HG03520 (cell line): ENCODE results near the gene SH3GLB2.
"Not testable (repeated sequence)": the region's sequence is repeated elsewhere in the genome, so short reads cannot be mapped to it uniquely, and the experiment has no call there.

Experiments
- ATAC-seq: cut with Tn5 transposase; IDR thresholded peaks from one replicate; pipeline ENCODE4 v1.9.1; 2021; ENCODE audit warnings: mild to moderate bottlenecking, moderate library complexity; ENCODE audit not compliant: unreplicated experiment

Gene SH3GLB2

DNA sequence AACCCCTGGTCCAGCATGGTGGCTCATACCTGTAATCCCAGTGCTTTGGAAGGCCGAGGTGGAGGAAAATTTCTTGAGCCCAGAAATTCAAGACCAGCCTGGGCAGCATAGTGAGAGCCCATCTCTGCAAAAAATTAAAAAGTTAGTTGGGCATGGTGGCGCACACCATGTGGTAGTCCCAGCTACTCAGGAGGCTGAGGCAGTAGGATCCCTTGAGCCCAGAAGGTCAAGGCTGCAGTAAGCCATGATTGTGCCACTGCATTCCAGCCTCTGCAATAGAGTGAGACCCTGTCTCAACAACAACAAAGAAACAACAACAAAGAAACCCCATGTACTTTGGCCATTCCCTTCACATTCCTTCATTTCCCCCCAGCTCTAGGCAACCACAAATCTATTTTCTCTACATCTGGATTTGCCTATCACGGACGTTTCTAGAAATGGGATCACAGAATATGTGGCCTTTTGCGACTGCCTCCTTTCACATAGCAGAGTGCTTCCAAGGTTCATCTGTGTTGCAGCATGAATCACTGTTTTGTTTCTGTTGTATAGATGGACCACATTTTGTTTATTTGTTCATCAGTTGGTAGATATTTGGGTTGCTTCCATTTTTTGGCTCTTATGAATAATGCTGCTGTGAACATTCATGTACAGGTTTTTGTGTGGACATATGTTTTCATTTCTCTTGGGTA is 26.2 kb upstream of the SH3GLB2 start:
- ATAC-seq: no peak

DNA sequence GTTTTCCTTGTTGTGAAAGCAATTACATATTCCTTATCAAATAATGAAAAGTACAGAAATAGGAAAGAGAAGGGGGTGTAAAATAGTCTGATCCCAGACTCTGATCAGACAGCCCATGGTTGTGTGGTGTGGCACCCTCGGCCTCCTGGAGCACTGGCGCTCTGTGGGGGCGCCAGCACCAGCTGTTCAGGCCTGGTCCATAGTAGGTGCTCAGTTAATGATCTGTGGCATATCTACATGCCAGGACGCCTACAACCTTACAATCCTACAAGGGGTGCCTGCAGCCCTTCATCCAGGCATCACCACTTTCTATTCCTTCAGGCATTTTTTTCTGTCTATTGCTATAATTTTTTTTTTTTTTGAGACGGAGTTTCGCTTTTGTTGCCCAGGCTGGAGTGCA is 24.9 kb upstream of the SH3GLB2 start:
- no peak for ATAC-seq

DNA sequence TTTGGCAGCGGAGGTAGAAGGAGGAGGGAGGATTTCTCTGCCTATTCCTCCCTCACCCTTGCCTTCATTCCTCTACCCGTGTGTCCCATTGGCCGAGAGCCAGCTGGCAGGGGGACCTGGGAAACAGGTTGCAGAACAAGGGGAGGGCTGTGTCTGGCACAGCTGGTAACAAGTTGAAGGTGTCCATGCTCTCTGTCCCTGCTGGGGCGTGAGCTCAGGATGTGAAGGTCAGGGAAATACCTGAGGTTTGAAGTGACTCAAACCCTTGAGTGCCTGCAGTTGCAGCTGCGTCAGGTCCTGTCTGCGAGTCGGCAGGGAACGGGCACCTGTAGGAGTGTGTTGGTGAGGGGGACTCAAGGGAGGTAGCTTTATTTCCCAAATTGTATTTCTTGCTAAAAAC is 24.5 kb upstream of the SH3GLB2 start:
- no peak for ATAC-seq

DNA sequence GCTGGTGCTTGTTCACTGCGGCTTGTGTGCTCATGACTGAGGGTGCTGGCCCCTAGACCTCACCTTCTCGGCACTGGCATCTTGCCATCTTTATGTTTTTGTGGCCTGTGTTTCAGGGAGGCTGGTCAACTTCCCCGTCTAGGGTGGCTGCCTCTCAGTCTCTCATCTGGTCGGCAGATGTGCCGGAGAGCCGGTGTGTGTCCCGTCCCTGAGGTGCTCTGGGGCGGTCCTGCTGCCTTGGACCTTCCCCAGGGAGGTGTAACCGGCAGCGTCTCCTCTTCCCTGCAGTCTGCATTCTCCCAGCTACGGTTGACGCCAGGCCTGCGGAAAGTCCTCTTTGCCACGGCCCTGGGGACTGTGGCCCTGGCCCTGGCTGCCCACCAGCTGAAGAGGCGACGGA is 13.9 kb upstream of the SH3GLB2 start:
- ATAC-seq: no peak

DNA sequence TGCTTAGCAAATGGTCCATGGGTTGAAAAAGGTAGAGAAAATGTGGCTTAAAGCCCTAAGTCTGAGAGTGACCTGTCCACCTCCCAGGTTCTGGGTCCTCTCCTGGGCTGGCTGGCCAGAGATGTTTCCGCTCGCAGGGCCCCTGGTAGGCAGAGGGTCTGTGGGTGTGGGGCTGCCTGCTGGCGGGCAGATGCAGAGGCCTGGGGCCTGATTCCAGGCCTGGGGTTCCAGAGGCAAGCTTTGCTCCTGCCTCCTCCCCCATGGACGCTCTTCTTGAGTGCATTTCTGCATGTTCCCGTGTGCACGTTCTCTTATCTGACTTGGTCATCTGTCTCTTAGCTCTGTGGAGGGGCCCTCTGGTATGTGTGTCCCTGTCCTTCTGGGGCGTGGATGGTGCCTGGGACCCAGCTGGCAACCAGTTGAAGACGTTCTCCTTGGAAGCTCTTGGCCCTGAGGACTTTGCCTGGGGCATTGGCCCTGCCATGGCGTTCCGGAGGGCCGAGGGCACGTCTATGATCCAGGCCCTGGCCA is 12.0 kb upstream of the SH3GLB2 start:
- ATAC-seq: no peak

DNA sequence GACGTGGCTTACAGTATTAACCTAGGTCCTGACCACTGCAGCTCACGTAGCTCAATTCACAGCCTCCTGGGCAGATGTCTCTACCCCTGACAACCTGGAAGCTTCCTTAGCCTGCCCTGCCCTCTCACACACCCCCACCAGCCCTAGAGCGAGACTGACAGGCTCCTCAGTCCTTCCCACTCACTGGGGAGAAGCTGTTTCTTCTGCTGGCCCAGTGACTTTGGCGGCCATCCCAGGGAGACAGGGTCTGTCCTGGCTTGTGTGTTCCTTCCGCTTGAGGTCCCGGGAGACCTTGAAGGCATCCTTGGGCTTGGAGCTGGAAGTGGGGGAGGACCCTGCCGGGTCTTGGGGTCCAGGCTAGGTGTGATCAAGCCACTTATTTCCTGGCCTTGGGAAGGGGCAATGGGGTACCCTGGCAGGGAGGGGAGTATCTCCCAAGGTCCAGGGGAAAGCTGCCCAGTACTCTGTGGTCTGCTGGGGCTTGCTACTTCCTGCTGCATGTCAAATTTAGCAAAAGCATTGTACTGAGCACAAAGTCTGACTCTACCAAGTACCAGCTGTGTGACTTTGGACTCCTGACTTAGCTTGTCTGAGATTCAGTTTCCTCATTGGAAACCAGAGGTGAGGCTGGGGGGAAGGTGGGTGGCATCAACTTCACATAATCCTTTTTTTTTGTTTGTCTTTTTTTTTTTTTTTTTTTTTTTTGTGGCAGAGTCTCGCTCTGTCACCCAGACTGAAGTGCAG is 10.2 kb upstream of the SH3GLB2 start:
- ATAC-seq: no peak

DNA sequence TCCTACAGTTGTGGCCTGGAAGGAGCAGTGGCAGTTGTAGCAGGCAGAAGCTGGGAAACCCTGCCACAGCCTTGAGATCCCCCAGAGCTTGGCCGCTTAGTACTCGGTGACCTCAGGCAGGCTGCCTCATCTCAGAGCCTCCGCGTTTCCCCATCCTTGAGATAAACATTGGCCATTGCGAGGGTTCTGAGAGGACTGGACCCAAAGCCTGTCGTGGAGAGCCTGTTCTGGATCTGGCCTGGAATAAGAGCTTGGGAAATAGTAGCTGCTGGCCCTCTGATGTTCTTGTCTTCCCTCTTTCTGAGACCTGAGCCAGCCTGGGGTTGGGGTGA is 9.6 kb upstream of the SH3GLB2 start:
- ATAC-seq: no peak

DNA sequence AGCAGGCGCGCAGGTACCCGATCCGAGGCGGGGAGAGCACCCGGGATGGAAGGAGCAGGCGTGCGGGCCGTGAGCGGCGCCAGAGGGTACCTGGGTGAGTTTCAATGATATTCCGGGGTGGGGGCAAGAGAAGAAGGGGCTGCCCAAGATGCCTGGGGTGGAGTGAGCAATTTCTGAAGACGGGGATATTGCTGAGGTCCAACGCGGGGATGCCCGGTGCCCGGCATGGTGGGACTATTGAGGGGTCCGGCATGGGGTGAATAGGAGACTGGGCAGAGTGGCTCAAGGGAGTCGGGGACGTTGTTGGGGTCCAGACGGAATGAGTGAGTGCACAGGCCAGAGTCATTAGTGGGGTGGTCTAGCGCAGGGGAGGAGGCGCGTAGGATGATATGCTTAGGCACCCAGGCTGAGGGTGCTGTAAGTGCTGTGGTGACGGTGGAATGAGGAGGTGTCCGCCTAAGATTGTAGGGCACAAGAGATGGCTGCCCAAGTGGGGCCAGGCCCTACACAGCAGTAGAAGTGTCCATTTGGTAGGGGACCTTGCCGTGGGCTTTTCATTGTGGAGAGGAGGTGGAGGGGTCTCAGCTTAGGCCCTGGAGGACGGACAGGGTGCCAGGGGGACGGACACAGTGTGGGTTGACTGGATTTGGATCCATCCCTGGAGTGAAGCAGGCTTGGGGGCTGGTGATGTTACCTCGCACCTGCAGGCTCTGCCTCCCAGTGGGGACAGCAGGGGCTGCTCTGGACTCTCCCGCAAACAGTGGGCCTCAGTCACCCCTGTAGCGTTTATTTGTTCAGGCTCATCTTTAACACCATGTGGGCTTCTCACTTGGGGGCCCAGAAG is 9.0 kb upstream of the SH3GLB2 start:
- no peak for ATAC-seq

DNA sequence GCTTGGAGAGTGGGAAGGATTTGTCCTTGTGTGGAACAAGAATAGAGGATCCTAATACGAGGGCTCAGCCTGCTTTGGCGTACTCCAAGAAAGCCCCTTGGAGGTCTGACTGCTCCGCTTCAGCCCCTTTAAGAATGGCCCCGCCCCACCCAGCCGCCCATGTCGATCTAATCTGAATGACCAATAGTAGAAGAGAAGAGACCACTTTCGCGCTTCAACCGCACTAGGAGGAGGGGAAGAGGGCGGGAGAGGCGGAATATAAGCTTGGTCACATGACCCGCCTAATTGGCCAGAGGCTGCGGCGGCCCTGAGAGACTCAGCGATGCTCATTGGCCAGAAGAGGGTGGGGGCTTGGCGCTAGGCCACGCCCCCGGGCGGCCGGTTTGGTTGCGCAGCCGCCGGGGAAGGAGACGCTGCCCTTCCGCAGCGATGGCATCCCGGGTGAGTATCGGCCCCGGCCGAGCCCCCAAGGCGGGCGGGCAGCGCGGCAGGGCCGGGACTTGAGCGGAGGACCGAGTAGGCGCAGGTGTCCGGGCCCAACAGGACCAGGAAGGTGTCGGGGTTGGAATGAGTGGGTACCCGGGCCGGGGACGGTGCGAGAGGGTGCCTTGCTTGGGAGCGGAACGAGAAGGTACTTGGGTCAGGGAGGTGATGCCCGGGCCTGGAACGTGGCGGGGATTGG is 8.3 kb upstream of the SH3GLB2 start, which contains the start of gene MIGA2:
Gene MIGA2, plus strand, starts transcription at position 386 of the 682 bp plus-strand sequence. CDS start 3,969 bp downstream, outside the sequence.
- peak; percentile 95 for ATAC-seq

DNA sequence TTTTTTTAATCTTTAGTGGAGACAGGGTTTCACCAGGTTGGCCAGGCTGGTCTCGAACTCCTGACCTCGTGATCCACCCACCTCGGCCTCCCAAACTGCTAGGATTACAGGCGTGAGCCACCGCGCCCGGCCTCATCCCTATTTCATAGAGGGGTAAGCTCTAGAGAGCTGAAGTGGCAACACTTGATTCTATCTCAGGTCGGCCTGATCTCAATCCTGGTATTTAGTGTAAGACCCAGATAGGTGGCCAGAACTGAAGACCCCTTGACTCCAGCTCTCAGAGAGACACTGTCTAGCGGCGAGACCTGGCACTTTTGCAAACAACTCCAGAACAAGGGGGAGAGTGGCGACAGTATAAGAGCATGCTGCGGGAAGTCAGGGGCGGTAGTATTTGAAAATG is 7.7 kb upstream of the SH3GLB2 start:
- not testable (repeated sequence) for ATAC-seq

DNA sequence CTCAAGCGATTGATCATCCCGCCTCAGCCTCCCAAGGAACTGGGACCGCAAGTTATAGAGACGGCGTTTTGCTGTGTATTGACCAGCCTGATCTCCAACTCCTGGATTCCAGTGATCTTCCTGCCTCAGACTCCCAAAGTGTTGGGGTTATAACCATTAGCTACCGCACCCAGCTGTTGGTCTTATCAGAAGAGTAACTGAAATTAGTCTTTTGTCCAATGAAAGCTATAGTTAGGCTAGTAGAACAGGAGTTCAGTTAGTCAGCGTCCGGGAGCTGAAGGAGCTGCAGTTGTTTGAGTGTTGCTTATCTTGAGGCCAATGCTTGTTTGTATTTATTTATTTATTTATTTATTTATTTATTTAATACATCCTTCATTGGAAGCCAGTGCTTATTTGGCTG is 5.1 kb upstream of the SH3GLB2 start:
- ATAC-seq: no peak

DNA sequence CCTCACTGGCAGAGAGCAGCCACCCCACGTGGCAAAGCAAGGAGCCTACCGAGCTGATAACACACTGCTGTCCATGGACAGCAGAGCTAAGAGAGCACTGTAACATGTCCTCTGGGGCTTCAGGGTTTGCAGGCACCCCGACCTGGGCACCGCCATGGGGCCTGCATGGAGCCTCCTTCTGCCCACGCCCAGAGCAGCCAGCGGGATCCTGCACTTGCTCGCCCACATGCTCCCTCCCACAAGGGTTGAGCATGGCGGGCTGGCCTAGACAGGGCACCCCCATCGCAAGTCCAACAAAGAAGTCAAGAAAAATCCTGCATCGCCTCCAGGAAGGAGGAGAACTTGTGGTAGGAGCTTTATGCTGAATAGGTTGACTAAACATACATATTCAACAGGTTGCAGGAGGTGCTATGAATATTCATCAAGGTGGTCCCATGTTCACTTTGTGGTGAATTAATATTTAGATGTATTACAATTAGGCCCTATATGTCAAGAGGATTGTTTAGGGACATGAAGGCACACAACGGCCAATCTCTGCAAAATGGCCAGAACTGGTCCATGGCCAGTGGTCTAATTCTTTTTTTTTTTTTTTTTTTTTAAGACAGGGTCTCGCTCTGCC is 4.5 kb upstream of the SH3GLB2 start:
- no peak for ATAC-seq

DNA sequence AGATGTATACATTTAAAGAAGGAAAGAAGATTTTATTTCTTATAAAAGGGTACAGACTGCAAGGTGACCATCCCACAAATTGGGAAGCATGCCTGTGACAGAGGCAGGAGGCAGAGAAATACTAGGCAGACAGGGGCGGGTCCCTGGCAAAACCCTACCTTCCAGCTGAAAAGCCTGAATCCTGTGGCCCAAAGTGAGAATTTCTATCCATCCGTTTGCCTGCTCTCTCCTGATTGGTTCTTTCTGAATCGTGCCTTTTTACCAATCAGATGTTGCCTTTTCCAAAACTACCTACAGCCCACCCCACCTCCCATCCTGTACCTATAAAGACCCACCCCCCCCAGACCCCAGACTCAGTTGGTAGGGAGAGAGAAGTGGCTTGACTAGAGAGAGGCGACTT is 3.4 kb upstream of the SH3GLB2 start:
- ATAC-seq: no peak

DNA sequence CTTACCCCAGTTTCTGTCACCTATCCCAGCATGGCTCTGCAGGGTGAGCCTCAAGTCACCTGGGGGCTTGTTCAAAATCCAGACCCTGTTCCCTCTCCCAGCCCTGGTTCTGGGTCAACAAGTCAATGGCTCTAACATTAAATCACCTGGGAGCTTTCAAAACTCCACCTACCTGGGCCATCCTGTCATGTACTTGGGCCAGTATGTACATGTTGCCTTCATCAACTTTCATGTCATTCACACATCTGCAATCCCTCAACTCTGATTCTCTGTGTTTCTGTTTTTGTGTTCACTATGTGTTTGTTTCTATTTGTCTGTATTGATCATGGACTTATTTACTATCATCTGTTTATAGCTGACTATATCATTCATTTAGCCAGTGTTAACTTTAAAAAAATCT is 2.1 kb upstream of the SH3GLB2 start:
- no peak for ATAC-seq

DNA sequence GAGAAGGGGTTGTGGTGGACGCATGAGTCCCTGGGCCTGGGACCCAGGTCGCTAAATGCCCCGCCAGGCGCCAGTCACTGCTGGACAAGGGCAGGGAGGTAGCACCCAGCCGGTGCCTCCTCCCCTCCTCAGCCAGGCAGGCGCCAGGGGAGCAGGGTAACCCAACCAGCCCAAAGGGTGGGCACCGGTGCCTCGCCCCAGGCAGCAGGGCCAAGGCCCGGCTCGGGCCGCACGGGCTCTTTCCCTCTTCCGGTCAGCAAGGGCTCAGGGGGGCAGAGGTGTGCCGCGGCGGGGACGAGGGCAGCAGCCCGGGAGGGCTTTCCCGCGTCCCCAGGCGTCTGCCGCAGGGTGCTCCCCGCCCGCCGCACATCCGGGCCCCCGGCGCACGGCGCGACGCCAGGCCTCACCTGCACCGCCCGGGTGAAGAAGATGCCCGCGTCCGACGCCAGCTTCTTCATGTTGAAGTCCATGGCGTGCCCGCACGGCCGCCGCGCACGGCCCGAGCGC is 393 bp downstream of the SH3GLB2 start:
- ATAC-seq: peak; percentile 25

DNA sequence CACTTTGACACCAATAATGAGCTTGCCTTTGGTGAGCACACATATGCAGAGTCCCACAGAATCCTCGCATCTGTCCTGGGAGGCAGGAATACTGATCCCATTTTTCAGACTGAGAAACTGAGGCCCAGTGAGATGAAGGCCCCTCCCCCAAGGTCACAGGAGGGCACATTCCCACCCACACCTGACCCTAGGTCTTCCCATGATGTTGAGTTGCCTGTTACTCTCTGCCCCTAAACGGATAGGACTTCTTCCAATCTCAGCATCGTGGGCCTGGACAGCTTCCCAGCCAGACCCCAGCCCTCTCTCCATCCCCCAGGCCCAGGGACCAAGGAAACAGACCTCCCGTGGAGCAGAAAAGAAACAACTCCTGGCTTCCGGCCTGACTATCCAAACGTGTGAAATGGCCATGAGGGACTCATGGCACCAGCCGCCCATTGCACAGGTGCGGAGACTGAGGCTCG is 877 bp downstream of the SH3GLB2 start:
- no peak for ATAC-seq

DNA sequence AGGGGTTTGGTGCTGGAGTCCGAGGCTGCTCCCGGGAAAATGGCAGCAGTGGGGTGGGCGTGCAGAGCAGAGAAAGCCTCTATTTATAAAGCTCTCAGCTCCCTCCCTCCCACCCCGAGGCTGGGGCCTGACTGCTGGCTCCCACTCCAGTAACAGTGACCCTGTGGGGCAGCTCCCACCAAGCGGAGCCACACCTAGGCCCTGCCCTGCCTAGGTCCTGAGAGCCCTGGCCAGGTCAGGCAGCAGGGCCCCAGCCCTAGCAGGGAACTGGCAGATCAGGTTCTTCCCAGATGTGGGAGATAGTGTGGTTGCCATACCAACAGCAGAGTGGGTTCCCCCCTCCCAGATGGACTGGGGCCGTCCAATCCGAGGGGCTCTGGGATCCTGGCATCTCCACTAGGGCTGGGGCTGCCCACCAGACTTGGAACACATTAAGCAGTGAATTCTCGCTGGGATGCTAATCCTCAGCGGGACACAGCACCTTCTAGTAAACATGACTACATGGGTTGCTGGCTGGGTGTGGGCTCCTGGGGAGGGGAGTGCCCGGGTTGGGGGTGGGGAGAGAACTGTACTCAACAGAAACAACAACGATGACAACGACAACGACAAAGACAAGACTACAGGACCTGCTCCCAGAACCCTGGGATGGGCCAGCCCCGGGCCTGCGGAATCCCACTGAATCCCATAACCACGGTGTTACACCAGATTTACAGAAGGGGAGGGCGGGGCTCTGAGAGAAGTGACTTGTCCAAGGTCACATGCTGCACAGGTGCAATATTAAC is 1.5 kb downstream of the SH3GLB2 start:
- ATAC-seq: no peak

DNA sequence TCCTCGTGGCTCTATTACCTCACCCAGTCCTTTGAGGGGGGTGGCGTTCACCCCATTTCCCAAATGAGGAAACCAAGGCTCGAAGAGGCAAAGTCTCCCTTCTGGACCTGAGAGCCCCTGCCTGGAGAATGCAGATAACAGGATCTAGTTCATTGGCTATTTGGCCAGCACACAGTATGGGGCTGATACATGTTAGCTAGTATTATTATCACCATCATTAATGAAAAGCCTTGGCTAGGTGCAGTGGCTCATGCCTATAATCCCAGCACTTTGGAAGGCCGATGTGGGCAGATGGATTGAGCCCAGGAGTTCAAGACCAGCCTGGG is 4.3 kb downstream of the SH3GLB2 start:
- ATAC-seq: no peak

DNA sequence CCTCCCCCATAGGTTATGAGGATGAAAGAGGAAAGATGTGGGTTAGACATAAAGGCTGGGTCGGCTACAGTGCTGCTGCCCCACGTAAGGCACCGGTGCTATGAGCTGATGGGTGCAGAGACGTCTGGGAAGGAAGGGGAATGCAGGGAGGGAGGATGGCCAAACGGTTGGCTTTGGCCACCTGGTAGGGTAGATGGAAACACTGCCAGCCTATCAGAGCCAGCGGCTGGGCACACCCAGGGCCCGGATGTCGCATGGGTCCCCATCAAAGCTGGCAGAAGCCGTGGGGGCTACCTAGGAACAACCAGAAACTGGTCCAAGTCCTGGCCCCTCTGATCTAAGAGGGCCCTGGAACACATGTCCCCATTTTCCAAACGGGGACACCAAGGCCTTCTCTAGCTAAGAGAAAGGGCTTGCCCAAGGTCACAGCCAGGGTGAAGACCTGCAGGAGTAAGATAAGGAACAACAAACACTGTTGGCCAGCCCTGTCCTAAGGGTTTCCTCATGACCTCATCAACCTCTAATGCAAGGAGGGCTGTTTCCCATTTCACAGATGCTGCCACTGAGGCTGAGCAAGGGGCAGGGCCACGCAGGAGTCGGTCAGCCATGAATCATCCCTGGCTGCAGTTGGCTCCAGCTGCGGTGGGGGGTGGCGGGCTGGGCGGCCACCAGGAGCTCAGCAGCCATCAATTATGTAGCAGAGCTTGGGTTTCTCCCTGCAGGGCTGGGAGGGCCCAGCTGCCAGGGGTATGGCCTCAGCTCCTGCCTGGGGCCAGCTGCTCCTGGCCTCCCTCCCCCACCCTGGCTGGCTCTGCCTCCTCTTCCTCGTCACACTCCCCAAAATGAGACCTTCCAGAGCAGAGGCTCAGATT is 4.9 kb downstream of the SH3GLB2 start:
- ATAC-seq: no peak
